HG02981 (cell line): ENCODE results near the gene MOGAT1.
"Not testable (repeated sequence)": the region's sequence is repeated elsewhere in the genome, so short reads cannot be mapped to it uniquely, and the experiment has no call there.

ENCODE experiments used
- ATAC-seq: cut with Tn5 transposase; IDR thresholded peaks from one replicate; pipeline ENCODE4 v1.9.1; 2021; ENCODE audit warnings: mild to moderate bottlenecking, moderate library complexity; ENCODE audit not compliant: unreplicated experiment

Gene MOGAT1

GRCh38 chr2:222736924-222737323 is 65.5 kb downstream of the MOGAT1 start:
- no peak for ATAC-seq

- ATAC-seq: no peak
Measured at GRCh38 chr2:222738312-222738711, 66.9 kb downstream of the MOGAT1 start.

- no peak for ATAC-seq
Measured at GRCh38 chr2:222738809-222739208, 67.4 kb downstream of the MOGAT1 start.

- no peak for ATAC-seq
Measured at GRCh38 chr2:222739939-222740338, 68.5 kb downstream of the MOGAT1 start.

- ATAC-seq: no peak
Measured at GRCh38 chr2:222743251-222743812, 71.9 kb downstream of the MOGAT1 start.

- no peak for ATAC-seq
Measured at GRCh38 chr2:222745836-222746559, 74.5 kb downstream of the MOGAT1 start.

- ATAC-seq: peak; percentile 74
Measured at GRCh38 chr2:222747526-222748160, 76.2 kb downstream of the MOGAT1 start.

- no peak for ATAC-seq
Measured at GRCh38 chr2:222750533-222750932, 79.1 kb downstream of the MOGAT1 start.

- ATAC-seq: no peak
Measured at GRCh38 chr2:222751238-222751637, 79.8 kb downstream of the MOGAT1 start.

GRCh38 chr2:222751821-222752719 is 80.6 kb downstream of the MOGAT1 start:
- no peak for ATAC-seq

GRCh38 chr2:222752746-222753145 is 81.3 kb downstream of the MOGAT1 start:
- ATAC-seq: no peak

GRCh38 chr2:222753251-222753824 is 81.9 kb downstream of the MOGAT1 start:
- no peak for ATAC-seq

GRCh38 chr2:222754324-222754930 is 83.0 kb downstream of the MOGAT1 start:
- no peak for ATAC-seq

GRCh38 chr2:222755593-222755992 is 84.1 kb downstream of the MOGAT1 start:
- ATAC-seq: not testable (repeated sequence)

- ATAC-seq: no peak
Measured at GRCh38 chr2:222756362-222756831, 84.9 kb downstream of the MOGAT1 start.

- ATAC-seq: no peak
Measured at GRCh38 chr2:222756951-222757650, 85.6 kb downstream of the MOGAT1 start.
